Tibial nerve (tissue), 4 donors: ENCODE results near the gene TAF10. TPM values are rescaled to one million over a fixed set of nuclear protein-coding genes. Genes with fewer than 3 reads are reported as not detected.
A peak's percentile ranks its signal among the peaks of the same experiment; 100 is the strongest.

Experiments used
- DNase-seq, 2 donors: peaks; one replicate each; pipeline ENCODE4 v3.0.0-alpha.2; 2019; ENCODE audit warnings: low spot score in 2 of 2
- H3K27ac ChIP-seq, 4 donors: fragments of 200-600 bp; sonication (generic) in 3 of 4; one replicate each; pipeline ENCODE4 v1.5.1; 2017 to 2019; ENCODE audit warnings: mild to moderate bottlenecking in 1 of 4
- H3K27me3 ChIP-seq, 2 donors: fragments of 200-600 bp; sonication (generic) in 1 of 2; one replicate each; pipeline versions ENCODE4 v1.5.1 to v1.6.0; 2017 to 2019
- H3K36me3 ChIP-seq, 3 donors: fragments of 200-600 bp; sonication (generic); one replicate each; pipeline ENCODE4 v1.5.1; 2018 to 2019
- H3K4me1 ChIP-seq, 4 donors: fragments of 200-600 bp; sonication (generic) in 3 of 4; one replicate each; pipeline ENCODE4 v1.5.1; 2017 to 2019
- H3K4me3 ChIP-seq, 4 donors: fragments of 200-600 bp; sonication (generic) in 3 of 4; one replicate each; pipeline ENCODE4 v1.5.1; 2017 to 2019; ENCODE audit warnings: mild to moderate bottlenecking in 1 of 4, moderate library complexity in 1 of 4
- H3K9me3 ChIP-seq, 4 donors: fragments of 200-600 bp; sonication (generic) in 3 of 4; one replicate each; pipeline ENCODE4 v1.5.1; 2017 to 2019
- EP300 ChIP-seq, 2 donors: sonication (generic); formaldehyde crosslinking; IDR thresholded peaks; one replicate each; pipeline ENCODE4 v1.6.1; 2017; ENCODE audit warnings: antibody characterized with exemption in 2 of 2, mild to moderate bottlenecking in 1 of 2
- POLR2A ChIP-seq, 2 donors: fragments of 450-650 bp; IDR thresholded peaks; one replicate each; pipeline ENCODE4 v1.6.1; 2017; ENCODE audit warnings: antibody characterized with exemption in 2 of 2, mild to moderate bottlenecking in 2 of 2, moderate library complexity in 2 of 2
- WGBS, 2 donors: methylation state at CpG; one replicate each; pipeline ENCODE4 v1.1.5; 2018; 5-methylcytosine and 5-hydroxymethylcytosine counted together
- total RNA-seq, 4 donors: library from RNA; depleted of rRNA; stranded (reverse); fragments of >200 nt; gene quantifications; one replicate each; pipeline ENCODE4 v1.1.0, GENCODE V29; 2016
- TF ChIP-seq, protein P1 (sequence below), 5 experiments: fragments of 200-600 bp in 3 of 5; fragments of 450-650 bp in 2 of 5; sonication (generic) in 3 of 5; IDR thresholded peaks; one replicate each; pipeline ENCODE4 v1.5.1; 2016 to 2019; ENCODE audit warnings: antibody characterized with exemption in 5 of 5, mild to moderate bottlenecking in 3 of 5, moderate library complexity in 2 of 5

Gene TAF10
- total RNA-seq, 4 donors from 2014 or later = 148 to 235 (median 155) TPM

DNA sequence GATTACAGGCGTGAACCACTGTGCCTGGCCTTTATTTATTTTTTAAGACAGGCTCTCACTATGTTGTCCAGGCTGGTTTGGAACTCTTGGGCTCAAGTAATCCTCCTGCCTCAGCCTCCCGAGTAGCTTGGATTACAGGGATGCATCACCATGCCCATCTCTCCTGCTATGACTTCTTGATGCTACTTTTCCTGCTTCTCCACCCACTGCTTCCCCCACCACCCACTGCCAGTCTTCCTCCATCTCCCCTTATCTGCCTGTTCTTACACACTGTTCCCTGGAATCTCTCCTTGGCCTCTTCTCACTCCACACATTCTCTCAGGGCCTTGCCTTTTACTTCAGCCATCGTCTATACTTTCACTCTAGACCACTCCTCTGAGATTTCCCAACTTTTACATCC lies 24.5 kb upstream of the TAF10 start:
- no peaks in the 10 kb centered on the region for H3K9me3 ChIP-seq
- peaks cover 0 to 2% of the 10 kb centered on the region in 2 donors for H3K27me3 ChIP-seq
- peaks cover 0 to 23% (median 0%) of the 10 kb centered on the region in 3 donors for H3K36me3 ChIP-seq
- H3K27ac ChIP-seq = peak overlapping the region in 2 of 4 donors; percentile 26 to 67
- 89 to 94% methylated on average over 3 of the region's 3 CpGs for WGBS, 2 donors
- H3K4me3 ChIP-seq = no peak overlapping the region
- DNase-seq = no peak
- peaks cover 0 to 65% (median 36%) of the 10 kb centered on the region in 4 donors for H3K4me1 ChIP-seq
- TF ChIP-seq EP300 (IDR thresholded peaks at IDR 0.05) (no peak), POLR2A (IDR thresholded peaks at IDR 0.05) (no peak)
- TF ChIP-seq, protein P1, sequence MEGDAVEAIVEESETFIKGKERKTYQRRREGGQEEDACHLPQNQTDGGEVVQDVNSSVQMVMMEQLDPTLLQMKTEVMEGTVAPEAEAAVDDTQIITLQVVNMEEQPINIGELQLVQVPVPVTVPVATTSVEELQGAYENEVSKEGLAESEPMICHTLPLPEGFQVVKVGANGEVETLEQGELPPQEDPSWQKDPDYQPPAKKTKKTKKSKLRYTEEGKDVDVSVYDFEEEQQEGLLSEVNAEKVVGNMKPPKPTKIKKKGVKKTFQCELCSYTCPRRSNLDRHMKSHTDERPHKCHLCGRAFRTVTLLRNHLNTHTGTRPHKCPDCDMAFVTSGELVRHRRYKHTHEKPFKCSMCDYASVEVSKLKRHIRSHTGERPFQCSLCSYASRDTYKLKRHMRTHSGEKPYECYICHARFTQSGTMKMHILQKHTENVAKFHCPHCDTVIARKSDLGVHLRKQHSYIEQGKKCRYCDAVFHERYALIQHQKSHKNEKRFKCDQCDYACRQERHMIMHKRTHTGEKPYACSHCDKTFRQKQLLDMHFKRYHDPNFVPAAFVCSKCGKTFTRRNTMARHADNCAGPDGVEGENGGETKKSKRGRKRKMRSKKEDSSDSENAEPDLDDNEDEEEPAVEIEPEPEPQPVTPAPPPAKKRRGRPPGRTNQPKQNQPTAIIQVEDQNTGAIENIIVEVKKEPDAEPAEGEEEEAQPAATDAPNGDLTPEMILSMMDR (IDR thresholded peaks at IDR 0.05) = no peak

DNA sequence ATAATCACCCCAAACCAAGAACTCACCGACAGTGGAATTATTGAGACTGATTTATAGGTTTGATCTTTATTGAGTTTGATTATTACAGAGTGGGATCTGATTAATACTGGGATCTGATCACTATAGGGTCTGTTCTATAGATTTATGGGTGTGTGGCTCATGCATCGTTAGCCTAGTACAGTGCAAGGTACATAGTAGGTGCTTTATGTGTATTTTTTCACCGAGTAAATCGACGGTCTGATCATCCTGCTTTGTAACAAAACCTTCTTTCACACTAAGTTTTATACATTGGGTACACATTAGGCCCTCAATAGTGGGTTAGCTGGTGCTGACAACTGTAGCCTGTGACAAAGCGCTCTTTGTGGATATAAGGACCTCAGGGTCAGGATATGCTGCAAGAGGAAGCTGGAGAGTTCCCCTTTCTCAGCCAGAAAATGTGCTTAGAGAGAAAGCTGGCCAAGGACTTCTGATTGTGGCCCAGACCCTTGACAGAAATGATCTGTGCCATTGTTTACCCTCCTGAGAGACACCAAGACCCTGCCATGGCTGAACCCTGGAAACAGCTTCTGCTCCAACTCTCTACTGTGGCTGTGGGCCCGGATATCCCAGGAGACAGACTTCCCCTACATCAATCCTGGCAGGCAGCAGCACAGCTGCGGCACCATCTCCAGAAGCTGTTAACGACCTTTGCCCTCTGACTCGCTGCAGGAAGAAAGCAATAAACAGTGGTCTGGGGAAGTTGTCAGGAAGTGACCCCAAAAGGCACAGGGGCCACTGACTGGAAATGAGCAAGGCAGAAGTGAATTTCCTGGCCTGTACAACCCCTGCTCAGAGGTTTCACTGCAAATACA lies 23.3 kb upstream of the TAF10 start:
- DNase-seq = peak in 1 of 2 donors; percentile 33
- peak overlapping the region in 3 of 4 donors; percentile 26 to 67 (median 38) for H3K27ac ChIP-seq
- no peak for TF ChIP-seq POLR2A (IDR thresholded peaks at IDR 0.05)
- TF ChIP-seq, protein P1 (IDR thresholded peaks at IDR 0.05) = no peak
- TF ChIP-seq EP300 (IDR thresholded peaks at IDR 0.05) = peak; percentile 28 to 70

DNA sequence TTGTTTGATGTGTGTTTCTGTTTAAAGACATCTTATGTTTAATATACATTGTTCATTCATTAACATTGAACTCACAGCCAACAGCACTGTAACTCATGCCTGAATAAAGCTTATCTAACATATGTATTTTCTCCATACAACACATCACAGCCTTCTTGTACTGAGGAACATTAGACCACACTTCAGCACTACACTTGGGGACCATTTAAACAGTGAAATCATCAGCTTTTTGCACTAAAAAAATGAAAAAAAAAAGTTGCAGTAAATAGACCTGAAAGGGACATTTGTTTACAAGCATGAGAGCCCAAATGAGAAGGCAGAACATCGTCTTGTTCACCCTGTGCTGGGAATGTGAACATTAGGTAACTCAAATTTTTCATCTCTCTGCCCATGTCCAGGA lies 22.5 kb upstream of the TAF10 start:
- TF ChIP-seq, protein P1 (IDR thresholded peaks at IDR 0.05) = no peak
- TF ChIP-seq POLR2A (IDR thresholded peaks at IDR 0.05) = no peak
- no peak for TF ChIP-seq EP300 (IDR thresholded peaks at IDR 0.05)
- no peak for DNase-seq
- Histone ChIP-seq H3K4me1 (peaks cover 0 to 65% (median 36%) of the 10 kb centered on the region in 4 donors), H3K36me3 (peaks cover 0 to 35% (median 0%) of the 10 kb centered on the region in 3 donors), H3K9me3 (no peaks in the 10 kb centered on the region), H3K27ac (peak overlapping the region in 2 of 4 donors; percentile 26 to 67), H3K4me3 (no peak overlapping the region), H3K27me3 (peaks cover 0 to 13% of the 10 kb centered on the region in 2 donors)
- WGBS, 2 donors = 46 to 56% methylated on average over 1 of the region's 1 CpG

More for the DNA sequence above, 23.3 kb upstream of the TAF10 start:
- Histone ChIP-seq H3K36me3 (peaks cover 0 to 27% (median 0%) of the 10 kb centered on the region in 3 donors), H3K4me1 (peaks cover 0 to 69% (median 36%) of the 10 kb centered on the region in 4 donors), H3K4me3 (no peak overlapping the region), H3K9me3 (no peaks in the 10 kb centered on the region), H3K27me3 (peaks cover 0 to 13% of the 10 kb centered on the region in 2 donors)
- 17 to 20% methylated on average over 10 of the region's 10 CpGs for WGBS, 2 donors

DNA sequence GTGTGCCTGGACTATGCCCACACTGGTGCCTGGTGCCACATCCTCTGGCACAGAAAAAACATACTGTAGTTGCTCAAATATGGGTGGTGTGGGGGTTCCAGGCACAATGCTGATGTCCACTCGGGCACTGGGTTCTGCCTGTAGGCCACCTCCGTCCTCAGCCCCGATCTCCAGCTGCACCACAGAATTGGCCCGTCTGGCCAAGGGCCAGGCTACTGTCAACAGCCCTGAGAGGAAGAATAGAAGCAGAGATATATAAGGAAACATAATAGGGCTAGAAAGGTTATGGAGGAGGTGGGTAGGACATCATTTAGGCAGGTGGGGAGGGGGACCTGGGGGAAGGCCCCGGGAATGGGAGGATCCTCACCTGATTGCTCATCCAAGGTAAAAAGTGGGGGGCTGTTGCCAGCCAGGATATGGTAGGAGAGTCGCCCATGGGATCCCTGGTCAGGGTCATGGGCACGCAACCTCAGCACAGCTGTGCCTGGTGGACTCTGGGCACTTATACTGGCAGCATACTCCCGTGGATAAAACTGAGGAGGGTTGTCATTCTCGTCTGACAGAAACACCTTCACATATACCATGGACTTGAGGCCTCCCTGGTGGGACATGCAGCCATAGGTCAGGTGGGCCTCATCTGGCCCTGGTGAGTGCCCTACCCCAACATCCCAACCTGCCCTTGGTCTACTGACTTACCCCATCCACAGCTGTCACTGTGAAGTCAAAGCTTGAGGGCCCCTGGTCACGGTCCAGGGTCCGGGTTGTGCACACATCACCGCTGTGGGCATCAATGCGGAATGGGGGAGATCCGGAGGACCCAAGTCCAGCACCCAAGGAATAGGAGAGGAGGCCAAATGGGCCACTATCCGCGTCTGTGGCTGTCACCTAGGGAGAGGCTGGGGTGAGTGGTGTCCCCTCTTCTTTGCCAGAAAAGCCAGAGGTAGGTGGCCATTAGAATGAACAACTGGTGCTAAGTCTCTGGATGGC lies 21.7 kb upstream of the TAF10 start:
- H3K9me3 ChIP-seq = no peaks in the 10 kb centered on the region
- H3K27ac ChIP-seq = peak overlapping the region in 2 of 4 donors; percentile 26 to 67
- H3K36me3 ChIP-seq = peaks cover 0 to 37% (median 0%) of the 10 kb centered on the region in 3 donors
- TF ChIP-seq EP300 (IDR thresholded peaks at IDR 0.05) = no peak
- TF ChIP-seq, protein P1 (IDR thresholded peaks at IDR 0.05) = no peak
- H3K27me3 ChIP-seq = peaks cover 0 to 13% of the 10 kb centered on the region in 2 donors
- 94 to 98% methylated on average over 16 of the region's 16 CpGs for whole genome bisulfite sequencing, 2 donors
- H3K4me3 ChIP-seq = no peak overlapping the region
- DNase-seq = no peak
- peaks cover 0 to 56% (median 35%) of the 10 kb centered on the region in 4 donors for H3K4me1 ChIP-seq
